ELR (cell line): ENCODE results near the gene IPCEF1.
"Not testable (repeated sequence)": the region's sequence is repeated elsewhere in the genome, so short reads cannot be mapped to it uniquely, and the experiment has no call there.

ENCODE experiments used
- DNase-seq: peaks from one replicate; pipeline ENCODE4 v3.0.0-alpha.2; 2015; ENCODE audit warnings: low read depth

IPCEF1 gene

DNA sequence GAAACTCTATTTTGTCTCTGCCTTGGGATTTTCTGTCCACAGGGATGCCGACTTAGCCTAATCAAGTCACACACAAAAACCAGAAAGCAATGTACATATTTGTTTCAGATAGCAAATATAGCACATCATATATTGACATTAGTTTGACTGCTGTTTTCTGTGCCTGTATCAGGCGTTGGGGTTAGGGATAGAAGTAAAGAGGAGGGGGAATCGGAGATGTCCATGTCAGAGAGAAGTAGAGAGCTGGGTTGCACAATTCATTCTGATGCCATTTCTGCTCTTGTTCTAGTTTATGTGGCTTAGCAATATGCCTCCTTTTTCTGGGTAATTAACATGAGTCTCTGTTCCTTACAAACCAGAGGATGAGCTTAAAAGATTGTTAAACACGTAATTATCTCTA is 14.7 kb upstream of the IPCEF1 start:
- DNase-seq = no peak

DNA sequence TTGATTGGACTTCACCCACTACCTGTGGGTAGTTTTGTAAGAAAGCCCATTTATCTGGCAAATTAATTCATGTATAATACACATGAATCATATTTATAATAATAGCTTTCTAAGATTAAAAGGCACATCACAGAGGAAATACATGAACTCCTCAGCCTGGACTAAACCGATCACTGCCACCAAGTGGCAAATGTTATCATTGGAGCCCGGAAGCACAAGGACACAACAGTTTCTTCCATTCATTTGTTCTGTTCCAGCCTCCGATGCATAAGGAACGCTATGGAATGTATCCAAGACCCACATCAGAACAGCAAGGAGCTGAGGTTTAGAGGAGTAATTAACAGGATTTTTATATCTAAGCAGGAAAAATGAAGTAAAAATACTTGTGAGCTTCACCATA is 13.9 kb upstream of the IPCEF1 start:
- peak; percentile 60 for DNase-seq

DNA sequence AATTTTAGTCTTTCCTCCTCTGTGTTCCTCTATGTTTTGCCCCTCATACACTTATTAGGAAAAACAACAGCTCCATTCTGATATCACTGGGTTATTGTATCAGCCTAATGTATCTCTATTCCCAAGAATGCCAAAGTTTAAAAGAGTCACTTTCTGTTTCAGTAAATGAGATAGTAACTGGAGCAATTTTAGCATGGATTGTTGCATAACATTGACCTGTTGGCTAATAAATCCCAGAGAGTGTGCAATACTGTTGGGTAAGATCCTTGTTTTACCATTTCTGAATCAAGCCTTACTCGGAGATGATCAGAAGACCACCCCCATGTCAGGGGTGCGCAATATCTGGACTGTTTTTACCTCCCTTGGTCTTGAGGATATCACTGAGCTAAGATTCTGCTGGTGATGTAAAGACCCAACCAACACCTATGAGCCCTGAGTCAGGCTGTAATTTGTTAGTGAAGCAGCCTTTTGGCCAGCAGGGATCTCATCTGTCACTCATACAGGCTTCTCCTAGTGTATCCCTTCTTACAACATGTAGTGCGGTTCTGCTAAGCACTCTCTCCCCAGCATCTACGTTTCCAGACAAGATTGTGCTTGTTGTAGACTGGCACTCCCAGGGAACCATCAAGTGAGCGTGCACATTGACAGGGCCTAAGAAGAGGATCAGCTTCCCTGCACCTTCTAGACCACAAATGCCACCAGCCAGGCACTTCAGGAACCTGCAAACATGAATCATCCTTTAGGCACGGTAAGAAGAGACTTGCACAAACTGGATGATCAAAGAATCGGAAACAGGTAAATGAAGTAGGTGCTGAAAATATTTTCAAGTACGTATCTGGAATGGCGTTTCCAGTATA is 11.5 kb upstream of the IPCEF1 start:
- DNase-seq = no peak

DNA sequence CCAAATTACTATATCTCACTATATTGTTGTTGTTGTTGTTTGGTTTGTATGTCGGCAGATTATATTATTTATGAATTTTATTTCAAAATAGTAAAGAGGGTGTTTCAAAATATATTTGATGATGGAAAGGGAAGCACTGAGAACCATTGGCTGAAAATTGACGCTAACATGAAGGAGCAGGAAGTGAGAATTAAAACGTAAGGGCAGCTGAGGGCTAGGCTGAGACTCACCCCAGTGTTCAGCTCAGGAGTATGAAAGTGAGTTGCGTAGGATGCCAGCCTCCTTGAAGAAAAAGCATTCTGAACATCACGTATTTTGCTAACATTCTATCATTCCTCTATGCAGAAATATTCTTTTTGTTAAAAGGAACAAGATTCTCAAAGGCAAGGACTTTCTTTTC is 10.7 kb upstream of the IPCEF1 start:
- no peak for DNase-seq

DNA sequence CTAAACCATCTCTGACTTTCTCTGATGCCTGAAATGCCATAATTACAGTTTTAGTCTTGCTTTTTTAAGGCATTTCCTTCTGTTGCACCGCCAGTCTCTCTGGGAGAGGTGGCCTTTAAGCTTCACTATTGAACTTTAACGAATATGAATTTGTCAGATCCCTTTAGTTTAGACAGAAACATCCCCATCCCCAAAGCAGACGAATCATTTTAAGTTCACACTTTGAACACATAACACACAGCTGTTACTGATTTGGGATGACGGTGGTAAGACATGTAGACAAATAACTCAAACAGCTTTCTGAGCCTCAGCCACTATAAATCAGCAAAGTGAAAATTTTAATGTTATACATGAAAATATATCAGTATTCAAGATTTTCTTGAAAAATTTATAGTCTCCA is 7.2 kb upstream of the IPCEF1 start:
- DNase-seq = no peak

DNA sequence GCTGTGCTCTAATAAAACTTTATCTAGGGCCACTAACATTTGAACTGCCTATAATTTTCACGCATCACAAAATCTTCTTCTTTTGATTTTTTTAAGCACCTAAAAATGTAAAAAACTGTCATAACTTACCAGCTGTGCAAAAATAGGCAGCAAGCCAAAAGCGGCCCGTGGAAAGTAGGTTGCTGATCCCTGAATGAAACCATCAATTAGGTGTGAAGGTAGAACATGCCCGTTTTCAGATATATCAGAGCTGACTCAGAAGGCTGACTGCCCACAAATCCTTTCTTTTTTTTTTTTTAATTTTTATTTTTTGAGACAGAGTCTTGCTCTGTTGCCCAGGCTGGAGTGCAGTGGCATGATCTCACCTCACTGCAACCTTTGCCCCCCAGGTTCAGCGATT is 4.9 kb upstream of the IPCEF1 start:
- no peak for DNase-seq

DNA sequence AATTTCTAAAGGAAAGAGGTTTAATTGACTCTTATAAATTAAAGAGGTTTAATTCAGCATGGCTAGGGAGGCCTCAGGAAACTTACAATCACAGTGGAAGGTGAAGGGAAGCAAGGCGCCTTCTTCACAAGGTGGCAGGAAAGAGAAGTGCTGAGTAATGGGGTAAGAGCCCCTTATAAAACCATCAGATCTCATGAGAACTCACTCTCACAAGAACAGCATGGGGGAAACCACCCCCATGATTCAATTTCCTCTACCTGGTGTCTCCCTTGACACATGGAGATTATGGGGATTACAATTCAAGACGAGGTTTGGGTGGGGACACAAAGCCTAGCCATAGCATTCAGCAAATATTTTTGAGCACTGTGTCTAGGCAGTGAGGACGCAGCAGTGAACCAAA is 3.9 kb upstream of the IPCEF1 start:
- no peak for DNase-seq

DNA sequence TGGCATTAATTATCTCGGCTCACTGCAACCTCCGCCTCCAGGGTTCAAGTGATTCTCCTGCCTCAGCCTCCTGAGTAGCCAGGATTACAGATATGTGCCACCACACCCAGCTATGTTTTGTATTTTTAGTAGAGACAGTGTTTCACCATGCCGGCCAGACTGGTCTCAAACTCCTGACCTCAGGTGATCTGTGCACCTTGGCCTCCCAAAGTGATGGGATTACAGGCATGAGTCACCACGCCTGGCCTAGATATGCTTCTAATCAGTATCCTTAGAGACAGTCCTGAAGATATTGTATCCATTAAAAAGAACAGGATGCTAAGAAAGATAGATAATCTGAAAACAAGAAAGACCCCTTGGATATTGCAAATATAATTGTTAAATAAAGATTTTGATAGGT is 3.1 kb upstream of the IPCEF1 start:
- no peak for DNase-seq

DNA sequence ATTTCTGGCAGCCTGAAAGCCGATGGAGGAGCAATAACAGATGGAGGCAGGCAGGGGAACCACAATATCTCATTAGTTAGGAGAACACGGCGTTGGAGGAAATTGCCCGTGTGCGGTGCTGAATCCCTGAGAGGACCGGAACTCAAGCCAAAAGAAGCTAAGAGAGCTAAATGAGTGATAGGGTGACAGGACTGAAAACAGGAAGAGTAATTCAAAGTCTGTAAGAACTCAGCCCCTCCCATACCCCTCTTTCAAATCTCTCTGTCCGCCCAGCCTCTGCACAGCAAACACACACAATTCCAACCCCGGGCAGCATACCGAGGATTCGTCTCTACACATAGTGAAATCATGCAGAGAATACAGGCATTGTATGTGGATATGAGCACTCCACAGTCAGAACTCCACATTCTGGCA is 2.6 kb upstream of the IPCEF1 start:
- no peak for DNase-seq

DNA sequence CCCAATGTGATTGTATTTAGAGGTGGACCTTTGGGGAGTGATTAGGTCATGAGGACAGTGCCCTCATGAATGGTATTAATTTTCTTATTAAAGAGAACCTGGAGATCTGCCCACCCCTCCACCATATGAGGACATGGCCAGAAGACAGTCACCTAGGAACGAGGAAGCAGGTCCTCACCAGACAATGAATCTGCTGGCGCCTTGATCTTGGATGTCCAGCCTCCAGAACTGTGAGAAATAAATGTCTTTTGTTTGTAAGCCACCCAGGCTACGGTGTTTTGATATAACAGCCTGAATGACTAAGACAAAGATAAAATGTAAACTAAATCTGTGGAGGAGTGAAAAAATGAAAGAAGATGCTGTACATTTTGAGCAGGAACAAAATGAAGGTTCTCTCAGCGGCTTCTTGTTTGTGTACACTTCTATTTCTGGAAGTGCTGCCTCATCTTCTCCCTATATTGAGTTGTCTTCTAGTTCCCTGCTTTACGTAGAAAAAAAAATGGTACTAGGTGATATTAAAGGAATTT is 1.5 kb upstream of the IPCEF1 start:
- no peak for DNase-seq

DNA sequence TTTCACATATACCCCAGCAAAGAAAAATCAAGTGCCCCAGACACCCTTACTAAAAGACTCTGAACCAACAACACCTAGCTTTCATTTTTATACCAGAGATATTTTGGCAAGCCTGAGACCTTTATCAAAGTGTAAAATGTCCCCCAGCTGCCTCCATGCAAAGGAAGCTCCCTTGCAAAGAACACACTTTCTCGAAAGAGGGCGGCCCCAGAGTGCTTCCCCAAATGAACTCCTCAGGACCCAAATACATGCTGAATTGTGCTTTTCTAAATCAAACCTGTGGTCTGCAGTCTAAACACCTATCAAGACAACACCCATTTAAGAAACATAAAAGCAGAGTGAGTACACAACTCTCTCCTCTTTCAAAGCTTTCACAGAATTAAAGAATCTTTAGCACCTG is 490 bp downstream of the IPCEF1 start:
- DNase-seq = no peak

DNA sequence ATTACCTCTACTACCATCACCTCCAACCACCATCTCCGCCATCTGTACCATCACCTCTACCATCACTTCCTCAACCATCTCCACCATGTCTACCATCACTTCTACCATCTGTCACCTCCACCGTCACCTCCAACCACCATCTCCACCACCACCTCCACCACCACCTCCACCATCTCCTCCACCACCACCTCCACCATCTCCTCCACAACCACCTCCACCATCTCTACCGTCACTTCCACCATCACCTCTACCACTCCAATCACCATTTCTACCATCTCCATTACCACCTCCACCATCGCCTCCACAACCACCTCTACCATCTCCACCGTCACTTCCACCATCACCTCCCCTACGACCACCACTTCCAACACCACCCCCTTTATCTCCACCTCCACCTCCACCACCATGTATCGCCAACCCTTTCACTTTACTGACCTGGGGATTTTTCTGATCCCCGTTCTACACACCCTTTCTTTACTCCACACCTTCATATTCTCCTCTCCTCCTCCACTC is 2.3 kb downstream of the IPCEF1 start:
- DNase-seq = no peak

DNA sequence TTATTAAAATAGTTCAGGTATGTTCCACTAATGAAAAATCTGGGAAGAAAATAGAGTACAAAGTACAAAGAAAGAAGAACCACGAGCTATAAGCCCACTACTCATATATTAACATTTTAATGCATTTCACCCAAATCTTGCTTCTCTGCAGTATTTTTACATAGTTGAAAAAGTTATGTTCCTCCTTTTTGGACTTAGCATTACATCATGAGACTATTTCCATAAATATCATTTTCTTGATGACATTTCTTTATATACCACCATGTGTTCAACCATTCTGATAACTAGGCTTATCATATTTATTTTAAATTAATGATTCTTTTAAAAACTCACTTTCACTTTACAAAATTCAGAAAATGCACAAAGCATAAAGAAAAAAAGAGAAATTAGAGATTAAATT is 3.0 kb downstream of the IPCEF1 start:
- no peak for DNase-seq

DNA sequence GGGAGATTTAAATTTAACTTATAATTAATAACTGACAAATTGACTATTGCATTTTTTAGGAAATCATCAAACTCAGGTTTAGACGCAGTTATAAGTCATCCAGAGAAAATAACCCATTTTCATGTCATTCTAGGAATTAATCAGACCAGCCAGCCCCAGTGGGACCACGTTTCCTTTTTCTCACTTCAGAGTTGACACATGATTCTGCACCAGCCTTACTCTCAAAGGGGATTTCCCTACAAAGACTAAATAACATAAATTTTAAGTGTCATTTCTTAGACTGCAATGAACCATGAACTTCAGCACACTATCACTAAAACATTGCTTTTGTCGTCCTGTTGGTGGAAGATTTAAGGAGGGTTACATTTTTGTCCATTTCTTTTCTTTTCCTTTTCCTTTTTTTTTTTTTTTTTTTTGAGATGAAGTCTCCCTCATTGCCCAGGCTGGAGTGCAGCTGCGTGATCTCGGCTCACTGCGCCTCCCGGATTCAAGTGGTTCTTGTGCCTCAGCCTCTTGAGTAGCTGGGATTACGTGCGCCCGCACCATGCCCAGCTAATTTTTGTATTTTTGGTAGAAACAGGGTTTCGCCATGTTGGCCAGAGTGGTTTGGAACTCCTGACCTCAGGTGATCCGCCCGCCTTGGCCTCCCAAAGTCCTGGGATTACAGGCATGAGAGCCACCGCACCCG is 3.6 kb downstream of the IPCEF1 start:
- no peak for DNase-seq

DNA sequence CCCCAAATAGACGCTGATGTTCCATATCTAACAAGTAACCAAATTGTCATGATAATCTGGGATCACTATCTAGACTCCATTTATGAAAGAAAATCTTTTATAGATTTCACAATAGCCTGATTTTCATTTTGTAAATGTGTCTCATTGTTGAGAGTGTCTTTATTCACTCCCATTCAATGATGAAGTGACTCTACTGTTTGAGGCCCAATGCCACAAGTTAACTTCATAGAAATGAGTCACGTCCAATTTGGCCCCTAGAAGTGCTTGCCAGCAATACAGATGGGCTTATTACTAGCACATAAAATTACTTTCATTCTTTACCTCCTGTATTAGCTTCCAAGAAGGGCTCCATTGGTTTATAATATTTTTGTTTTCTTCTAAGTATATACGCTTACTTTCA is 6.3 kb downstream of the IPCEF1 start:
- peak; percentile 15 for DNase-seq

DNA sequence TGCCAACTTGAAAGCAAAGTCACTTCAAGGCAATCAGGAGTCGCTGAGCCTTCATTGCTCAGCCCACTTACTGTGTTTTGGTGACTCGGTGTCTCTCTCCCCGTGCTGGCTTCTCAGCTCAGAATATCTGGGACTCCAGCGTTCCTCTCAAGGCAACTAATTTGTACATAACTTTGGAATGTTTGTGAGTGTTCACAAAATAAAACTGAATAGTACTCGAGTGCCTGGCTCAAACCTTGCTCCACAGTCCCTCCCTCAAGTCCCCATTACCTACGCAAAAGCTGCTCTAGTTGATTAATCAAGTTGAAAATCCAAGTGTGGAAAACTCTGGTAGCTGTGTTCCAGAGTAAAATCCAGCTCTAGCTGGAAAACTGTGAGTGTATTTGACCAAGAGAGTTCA is 8.6 kb downstream of the IPCEF1 start:
- DNase-seq = no peak

DNA sequence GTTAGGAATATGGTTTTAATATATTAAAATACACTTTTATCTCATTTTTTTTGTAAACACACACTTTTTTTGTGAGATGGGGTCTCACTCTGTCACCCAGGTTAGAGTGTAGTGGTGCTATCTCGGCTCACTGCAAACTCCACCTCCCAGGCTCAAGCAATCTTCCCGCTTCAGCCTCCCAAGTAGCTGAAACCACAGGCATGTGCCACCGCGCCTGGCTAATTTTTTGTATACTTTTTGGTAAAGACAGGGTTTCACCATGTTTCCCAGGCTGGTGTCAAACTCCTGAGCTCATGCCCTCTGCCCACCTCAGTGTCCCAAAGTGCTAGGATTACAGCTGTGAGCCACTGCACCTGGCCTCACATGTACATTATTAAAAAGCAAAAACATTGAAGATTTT is 10.8 kb downstream of the IPCEF1 start:
- DNase-seq = no peak

DNA sequence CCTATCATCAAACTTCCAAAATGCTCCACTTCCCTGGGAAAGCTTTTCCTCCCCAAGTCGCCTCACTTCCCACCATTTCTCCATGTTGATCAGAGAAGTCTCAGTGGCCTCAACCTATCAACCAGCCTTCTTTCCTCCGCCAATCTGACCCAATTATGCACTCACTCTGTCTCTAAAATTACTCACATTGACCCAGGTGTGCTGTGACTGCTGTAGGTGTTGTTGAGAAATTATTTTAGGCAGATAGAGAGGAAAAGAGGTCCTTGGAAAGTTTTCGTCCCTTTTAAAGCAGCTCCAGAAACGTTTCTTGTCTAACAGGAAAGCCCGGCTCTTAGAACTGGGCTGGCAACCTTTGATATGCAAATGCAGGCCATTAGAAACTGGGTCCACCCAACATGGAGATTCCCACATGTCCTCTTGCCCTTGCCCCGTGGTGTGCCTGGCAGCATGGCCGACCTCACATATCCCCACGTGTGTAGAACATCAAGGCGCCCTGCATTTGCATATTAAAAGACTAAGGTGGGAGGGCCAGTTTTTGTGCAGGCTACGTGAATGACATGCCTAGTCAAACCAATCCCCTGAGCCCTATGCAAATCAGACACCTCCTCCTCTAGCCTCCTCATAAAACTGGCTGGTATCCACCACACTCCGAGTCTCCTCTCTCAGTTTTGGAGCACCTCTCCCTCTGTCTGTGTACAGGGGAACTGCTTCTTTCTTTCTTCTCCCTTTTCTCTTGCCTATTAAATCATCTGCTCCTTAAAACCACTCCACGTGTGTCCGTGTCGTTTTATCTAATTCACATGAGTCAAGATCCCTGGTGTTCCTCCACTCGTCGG is 12.9 kb downstream of the IPCEF1 start:
- DNase-seq = peak; percentile 50

DNA sequence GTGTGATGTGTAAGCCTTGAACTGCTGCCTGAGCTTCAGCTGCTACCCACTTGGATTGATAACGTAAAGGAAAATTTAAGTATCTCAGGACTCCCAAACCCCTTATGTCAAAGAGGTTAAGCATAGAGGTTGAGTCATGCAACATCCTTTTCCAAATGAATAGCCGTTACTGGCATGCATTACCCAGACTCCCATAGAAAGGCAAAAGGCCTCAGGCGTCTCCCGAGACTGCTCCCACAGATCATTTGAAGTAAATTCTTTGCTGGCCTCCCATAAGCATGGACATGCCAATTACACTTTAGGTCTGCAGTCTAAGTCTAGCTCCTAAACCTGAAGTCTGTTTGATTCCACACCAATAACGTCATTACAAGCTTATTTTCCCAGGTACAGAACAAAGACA is 14.7 kb downstream of the IPCEF1 start:
- peak; percentile 58 for DNase-seq

DNA sequence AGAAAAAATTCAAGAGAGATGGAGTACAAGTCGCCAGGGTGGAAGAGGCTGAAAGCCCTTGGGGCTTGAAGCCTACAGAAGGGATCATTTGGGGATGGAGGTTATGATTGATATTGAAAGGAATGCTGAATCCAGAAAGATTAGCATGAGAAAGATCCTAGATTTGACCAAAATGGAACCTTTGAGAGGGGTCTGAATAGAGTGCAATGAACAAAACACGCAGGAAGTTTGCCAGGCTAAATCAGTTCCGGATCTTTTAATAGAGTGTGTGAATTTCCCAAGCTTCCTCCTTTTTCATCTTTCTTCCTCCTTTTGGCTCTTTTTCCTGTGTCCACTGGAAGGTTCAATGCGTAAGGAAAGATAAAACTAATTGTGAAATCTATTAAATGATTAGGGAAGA is 15.3 kb downstream of the IPCEF1 start:
- DNase-seq = no peak

DNA sequence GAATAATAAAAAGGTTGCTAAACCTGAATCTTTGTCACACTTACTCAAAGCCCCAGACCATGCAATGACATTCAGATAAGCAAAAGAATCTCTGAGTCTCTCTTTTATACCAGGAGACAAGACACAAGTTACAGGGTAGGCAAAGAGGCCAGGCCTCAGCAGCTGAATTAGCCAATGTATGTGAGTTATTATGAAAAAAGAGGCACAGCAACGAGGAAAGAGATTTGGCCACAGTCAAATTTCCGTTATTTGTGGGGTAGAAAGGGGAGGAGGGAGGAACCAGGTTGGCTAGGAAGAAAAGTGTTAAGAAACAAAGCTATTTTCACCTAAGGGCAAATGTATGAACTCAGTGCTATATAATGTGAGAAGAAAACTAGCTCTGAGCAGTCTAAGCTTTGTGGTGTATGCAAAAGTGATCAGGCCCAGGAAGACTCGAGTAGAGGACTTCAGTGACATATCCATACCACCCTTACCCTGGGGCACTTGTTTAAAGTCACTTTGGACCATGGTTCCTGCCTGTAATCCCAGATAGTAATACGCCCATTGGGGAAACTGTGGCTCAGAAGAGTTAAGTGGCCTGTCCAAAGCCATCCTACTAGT is 19.1 kb downstream of the IPCEF1 start:
- DNase-seq = no peak

DNA sequence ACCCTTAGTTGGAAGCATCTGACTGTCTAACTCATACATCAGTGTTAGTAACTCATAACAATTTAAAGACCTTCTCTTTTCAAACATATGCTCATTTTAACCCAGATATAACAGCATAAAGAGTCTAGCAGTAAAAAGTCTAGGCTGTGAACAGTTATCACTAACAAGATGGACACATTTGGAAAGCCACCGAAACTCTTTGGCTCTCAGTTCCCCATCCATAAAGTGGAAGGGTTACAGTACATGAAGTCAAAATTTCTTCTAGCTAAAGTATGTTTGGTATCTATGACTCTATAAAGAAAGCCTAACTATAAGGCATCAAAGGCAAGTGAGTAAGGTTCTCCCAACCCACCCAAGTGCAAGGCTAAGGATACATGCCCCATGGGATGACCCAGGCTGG is 22.5 kb downstream of the IPCEF1 start:
- DNase-seq = not testable (repeated sequence)
